ENCODE data around the gene ERC2. TPM values are rescaled to one million over a fixed set of nuclear protein-coding genes. Genes with fewer than 3 reads are reported as not detected.

The ERC2 gene
- total RNA-seq, 3 donors from 2014 or later: 0.64 to 7.3 (median 1.3) TPM

- Histone ChIP-seq H3K4me3 (no peak overlapping the region), H3K4me1 (no peaks in the 10 kb centered on the region), H3K36me3 (no peaks in the 10 kb centered on the region), H3K27me3 (no peaks in the 10 kb centered on the region), H3K9me3 (no peaks in the 10 kb centered on the region), H3K27ac (no peak overlapping the region)
- TF ChIP-seq CTCF (IDR thresholded peaks at IDR 0.05) (no peak), POLR2A (IDR thresholded peaks at IDR 0.05) (no peak), POLR2AphosphoS5 (IDR thresholded peaks at IDR 0.05) (no peak)
- DNase-seq (ENCODE audit: low spot score in 2 of 2): no peak
- intact Hi-C loops (cut with DNase I; ENCODE audit: low total_unique reads): no loop called here
Measured at GRCh38 chr3:55532806-55533205, 935.5 kb downstream of the ERC2 start.

GRCh38 chr3:55531321-55531720 is 936.9 kb downstream of the ERC2 start:
- TF ChIP-seq POLR2A (IDR thresholded peaks at IDR 0.05) (no peak), CTCF (IDR thresholded peaks at IDR 0.05) (no peak), POLR2AphosphoS5 (IDR thresholded peaks at IDR 0.05) (no peak)

GRCh38 chr3:55527361-55527760 is 940.9 kb downstream of the ERC2 start:
- intact Hi-C loops (cut with DNase I; ENCODE audit: low total_unique reads): no loop called here
- no peak for DNase-seq (ENCODE audit: low spot score in 2 of 2)
- TF ChIP-seq CTCF (IDR thresholded peaks at IDR 0.05) (no peak), POLR2AphosphoS5 (IDR thresholded peaks at IDR 0.05) (no peak), POLR2A (IDR thresholded peaks at IDR 0.05) (no peak)

More at GRCh38 chr3:55531321-55531720, 936.9 kb downstream of the ERC2 start:
- Histone ChIP-seq H3K9me3 (no peaks in the 10 kb centered on the region), H3K27ac (no peak overlapping the region), H3K4me1 (no peaks in the 10 kb centered on the region), H3K4me3 (no peak overlapping the region), H3K36me3 (no peaks in the 10 kb centered on the region), H3K27me3 (no peaks in the 10 kb centered on the region)
- no peak for DNase-seq (ENCODE audit: low spot score in 2 of 2)
- intact Hi-C loops (cut with DNase I; ENCODE audit: low total_unique reads): no loop called here

GRCh38 chr3:55526332-55527030 is 941.8 kb downstream of the ERC2 start:
- TF ChIP-seq POLR2AphosphoS5 (IDR thresholded peaks at IDR 0.05) (no peak), POLR2A (IDR thresholded peaks at IDR 0.05) (no peak), CTCF (IDR thresholded peaks at IDR 0.05) (no peak)
- no peaks in the 10 kb centered on the region for H3K36me3 ChIP-seq
- no peak overlapping the region for H3K4me3 ChIP-seq
- intact Hi-C loops (cut with DNase I; ENCODE audit: low total_unique reads): no loop called here
- H3K4me1 ChIP-seq: peaks cover 0 to 7% of the 10 kb centered on the region in 2 donors
- H3K27ac ChIP-seq: no peak overlapping the region
- DNase-seq (ENCODE audit: low spot score in 2 of 2): no peak
- no peaks in the 10 kb centered on the region for H3K9me3 ChIP-seq
- no peaks in the 10 kb centered on the region for H3K27me3 ChIP-seq

More at GRCh38 chr3:55527361-55527760, 940.9 kb downstream of the ERC2 start:
- no peaks in the 10 kb centered on the region for H3K27me3 ChIP-seq
- no peaks in the 10 kb centered on the region for H3K9me3 ChIP-seq
- peaks cover 0 to 3% of the 10 kb centered on the region in 2 donors for H3K4me1 ChIP-seq
- H3K4me3 ChIP-seq: no peak overlapping the region
- H3K36me3 ChIP-seq: no peaks in the 10 kb centered on the region
- no peak overlapping the region for H3K27ac ChIP-seq

GRCh38 chr3:55525436-55525835 is 942.8 kb downstream of the ERC2 start:
- no peak for DNase-seq (ENCODE audit: low spot score in 2 of 2)
- TF ChIP-seq POLR2A (IDR thresholded peaks at IDR 0.05) (no peak), POLR2AphosphoS5 (IDR thresholded peaks at IDR 0.05) (no peak)
- intact Hi-C loops (cut with DNase I; ENCODE audit: low total_unique reads): no loop called here

More at GRCh38 chr3:55525436-55525835, 942.8 kb downstream of the ERC2 start:
- no peaks in the 10 kb centered on the region for H3K9me3 ChIP-seq
- H3K36me3 ChIP-seq: no peaks in the 10 kb centered on the region
- peaks cover 0 to 11% of the 10 kb centered on the region in 2 donors for H3K4me1 ChIP-seq
- H3K27ac ChIP-seq: no peak overlapping the region
- no peaks in the 10 kb centered on the region for H3K27me3 ChIP-seq
- no peak overlapping the region for H3K4me3 ChIP-seq

Data from breast epithelium (tissue), 4 donors.